ENCODE measurements around the gene CARHSP1.

GRCh38 chr16:8912793-8913192 is 44.0 kb upstream of the CARHSP1 start:
- TF ChIP-seq ELK1 (IDR thresholded peaks at IDR 0.05; ENCODE audit: low read depth, low read length): no peak
- TF ChIP-seq JUNB (IDR thresholded peaks at IDR 0.05): no peak
- no peak for TF ChIP-seq POLR2A (IDR thresholded peaks at IDR 0.05; ENCODE audit: low read length)
- TF ChIP-seq EP300 (IDR thresholded peaks at IDR 0.05): no peak
- TF ChIP-seq USF2 (IDR thresholded peaks at IDR 0.05): no peak
- no peak for TF ChIP-seq CTCF (IDR thresholded peaks at IDR 0.05)
- no peak for TF ChIP-seq MAX (IDR thresholded peaks at IDR 0.05)
